ENCODE measurements around the gene SIL1.

SIL1 gene

DNA sequence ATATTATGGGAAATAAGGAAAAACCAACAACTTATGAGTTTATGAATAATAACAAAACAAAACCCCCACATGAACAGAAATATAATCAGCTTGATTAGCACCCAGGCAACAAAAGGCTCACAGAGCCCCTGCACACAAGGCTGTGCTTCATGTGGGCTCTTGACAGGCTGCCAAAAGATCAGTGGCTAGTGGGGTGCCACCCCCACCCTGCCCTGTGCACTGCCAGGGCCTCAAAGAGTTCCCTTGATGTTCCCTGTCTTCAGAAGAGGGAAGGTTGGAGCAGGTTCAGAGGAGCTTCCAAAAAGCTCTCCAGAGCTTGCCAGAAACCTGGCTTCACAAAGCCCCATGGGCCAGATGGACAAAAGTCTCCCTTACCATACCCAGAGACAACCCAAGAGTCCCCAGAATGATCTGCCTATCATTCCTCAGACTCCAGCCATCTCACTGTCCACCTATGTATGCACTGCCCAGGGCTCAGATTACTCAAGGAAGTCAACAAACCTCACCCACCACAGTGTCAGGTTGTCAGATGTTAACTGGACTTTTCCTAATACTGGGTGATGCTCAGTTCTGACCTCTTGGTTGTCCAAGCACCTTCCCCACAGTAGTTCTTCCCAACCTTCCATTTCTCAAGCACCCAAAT, 87.5 kb downstream of the SIL1 start:
- no peak for DNase-seq (ENCODE audit: low read depth in 2 of 2)

DNA sequence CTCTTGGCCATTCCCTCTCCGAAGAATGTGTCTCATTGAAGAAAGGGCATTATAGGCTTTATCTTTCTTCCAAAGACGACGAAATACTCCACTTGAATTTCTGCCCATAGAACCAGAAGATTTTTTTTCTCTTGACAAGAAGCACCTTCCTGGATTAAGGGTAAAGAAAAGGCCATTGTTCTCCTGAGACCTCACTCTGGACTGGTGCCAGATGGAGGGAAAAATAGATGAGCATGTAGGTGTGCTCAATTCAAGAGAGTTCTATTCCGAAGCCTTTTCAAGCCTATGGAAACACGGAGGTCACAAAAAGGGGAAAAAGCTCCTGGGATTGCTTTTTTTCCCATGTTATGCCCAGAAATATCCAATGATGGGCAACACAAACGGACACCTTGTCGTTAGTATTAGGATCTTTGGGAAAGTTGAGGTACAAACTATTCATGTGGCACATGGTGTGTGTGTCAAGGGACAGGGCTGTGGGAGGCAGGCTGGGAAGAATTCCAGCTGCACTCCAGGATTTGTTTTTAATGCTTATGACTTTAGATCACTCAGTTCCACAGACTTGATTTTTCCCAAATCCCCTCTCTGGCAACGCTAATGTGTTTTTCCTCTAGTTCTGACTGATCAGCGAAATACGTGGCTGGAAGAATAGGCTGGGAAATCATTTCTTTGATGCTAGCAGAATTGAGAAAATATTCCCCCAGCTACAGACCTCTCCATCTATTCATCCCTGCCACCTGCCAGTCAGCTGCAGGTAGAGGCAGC, 89.9 kb downstream of the SIL1 start:
- DNase-seq (ENCODE audit: low read depth in 2 of 2): no peak

DNA sequence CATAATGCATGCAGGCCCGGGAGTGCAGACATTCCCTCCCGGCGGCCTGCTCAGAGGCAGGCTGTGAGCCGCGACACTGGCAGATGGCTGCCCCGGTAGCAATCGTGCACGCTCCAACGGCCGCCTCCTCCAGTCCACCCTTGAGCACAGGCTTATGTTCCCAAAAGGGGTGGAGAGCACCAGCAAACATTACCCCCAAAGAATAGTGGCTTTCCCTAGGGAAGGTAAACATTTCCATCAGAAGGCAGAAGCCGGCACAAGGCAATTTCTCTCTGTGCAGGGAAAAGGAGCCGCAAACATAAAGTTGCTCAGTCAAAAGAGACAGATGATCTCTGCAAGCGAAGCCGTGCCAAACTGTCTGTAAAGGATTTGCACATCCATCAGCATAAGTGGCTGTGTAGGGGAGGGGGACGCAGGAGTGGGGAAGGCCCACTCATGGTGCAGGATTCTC, 92.5 kb downstream of the SIL1 start:
- DNase-seq (ENCODE audit: low read depth in 2 of 2): no peak

DNA sequence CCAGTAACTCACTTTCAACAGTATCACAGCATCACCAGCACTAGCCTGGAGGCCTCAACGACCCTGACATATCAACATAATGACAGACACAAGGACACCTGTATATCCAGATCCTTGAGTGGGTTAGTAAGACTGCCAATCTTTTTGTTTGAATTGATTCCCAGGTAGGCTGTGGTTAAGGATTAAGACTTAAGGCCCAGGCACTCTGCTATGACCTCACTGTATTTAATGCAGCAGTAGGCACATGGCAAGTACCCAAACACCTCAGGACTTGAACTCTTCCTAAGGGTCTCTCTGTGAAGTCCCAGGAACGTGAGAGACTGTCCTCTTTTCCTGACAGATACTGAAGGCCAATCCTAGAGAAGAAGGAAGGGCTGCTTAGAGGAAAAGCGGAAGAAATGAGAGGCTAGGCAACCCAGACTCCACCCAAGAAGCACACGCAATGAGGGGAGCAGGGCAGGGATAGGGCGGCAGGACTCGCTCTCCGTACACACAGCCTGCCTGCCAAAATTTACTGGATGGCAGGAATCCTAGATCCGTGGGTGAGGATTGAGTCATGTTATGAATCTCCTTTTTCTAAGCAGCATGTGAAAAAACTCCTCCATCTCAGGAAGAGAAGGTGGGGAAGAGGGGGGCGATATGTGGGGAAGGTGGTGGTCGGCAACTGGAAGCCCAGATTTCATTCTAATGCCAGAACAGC, 93.4 kb downstream of the SIL1 start:
- DNase-seq (ENCODE audit: low read depth in 2 of 2): no peak

DNA sequence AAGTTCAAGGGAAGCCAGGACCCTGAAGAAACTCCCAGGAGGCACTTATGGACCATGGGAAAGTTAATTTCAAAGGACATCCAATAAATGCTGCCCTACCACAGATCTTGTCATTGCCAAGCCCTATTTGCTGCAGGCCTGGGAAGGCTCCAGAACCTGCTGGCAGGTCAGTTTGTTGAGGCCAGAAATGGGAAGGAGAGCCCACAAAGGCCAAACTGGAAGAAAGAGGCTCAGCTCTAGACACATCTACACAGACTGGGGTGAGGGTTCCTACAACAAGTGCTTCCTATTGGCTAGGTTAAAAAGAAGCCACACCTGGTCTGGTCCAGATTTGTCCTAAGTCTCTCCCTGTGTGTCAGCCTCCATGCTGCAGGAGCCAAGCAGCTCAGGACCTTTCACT, 94.4 kb downstream of the SIL1 start:
- no peak for DNase-seq (ENCODE audit: low read depth in 2 of 2)

DNA sequence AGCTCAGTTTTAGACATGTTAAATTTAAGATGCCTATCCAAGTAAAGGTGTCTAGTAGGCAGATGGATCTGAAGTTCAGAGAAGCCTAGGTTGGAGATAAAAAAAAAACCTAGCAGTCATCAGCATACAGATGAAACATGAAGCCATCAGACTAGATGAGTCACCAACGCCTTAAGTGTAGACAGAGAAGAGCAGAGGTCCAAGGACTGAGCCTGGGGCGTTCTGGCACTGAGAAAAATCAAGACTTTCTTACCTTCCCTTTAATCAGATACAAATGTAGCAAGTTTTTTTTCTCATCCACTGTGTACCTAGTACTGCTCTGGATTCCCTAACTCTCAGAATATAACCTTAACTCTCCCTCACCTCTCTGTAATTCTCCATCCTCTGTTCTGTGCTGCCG, 97.3 kb downstream of the SIL1 start:
- DNase-seq (ENCODE audit: low read depth in 2 of 2): no peak

DNA sequence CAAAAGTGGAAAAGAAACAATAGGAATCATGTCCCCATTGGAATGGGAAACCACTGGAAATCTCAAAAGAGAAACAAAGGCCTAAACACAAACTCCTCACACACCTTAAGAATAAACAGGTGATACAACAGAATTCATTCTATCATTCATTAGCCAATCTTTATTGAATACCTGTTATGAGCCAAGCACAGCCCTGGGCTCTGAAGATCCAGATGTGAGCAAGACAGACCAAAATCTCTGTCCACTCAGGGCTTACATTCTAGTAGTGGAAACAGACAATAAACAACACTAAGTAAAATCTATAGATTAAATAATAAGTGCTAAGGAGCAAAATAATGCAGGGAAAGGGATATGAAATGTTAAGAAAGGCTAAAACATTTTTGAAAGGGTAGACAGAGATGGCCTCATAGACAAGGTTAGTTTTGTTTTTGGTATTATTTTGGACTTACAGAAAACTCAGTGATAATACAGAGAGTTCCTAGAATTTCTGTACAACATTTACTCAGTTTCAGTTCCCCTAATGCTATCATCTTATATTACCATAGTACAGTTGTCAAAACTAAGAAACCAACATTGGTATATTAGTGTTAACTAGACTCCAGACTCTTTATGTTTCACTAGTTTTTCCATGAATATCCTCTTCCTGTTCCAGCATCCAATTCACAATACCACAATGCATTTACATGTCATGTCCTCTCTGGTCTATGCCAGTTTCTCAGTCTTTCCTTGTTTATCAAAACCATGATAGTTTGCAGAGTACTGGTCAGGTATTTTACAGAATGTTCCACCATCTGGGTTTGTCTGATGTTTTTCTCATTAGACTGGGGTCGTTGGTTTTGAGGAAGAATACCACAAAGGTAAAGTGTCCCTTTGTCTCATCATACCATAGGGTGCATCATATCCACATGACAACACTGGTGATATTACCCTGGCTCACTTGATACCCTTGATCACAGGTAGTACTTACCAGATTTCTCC, 103.7 kb downstream of the SIL1 start:
- no peak for DNase-seq (ENCODE audit: low read depth in 2 of 2)

DNA sequence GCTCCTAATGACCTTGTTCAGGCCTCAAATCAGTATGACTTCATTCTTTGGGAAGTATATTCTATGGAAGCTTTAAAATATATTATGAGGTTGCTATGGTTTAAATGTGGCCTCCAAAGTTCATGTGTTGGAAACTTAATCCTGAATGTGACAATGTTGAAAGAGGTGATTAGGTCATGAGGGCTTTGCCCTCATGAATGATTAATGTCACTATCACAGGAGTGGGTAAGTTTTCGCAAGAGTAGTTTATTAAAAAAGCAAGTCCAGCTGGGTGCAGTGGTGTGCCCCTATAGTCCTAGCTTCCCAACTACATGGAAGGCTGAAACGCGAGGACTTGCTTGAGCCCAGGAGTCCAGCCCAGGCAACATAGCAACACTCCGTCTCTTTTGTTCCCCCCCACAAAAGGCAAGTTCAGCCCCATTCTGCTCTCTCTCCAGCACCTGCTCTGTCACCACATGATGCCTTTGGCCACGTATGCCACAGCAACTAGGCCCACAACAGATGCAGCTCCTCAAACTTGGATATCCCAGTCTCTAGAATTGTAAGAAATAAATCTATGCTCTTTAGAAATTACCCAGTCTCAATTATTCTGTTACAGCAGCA, 105.3 kb downstream of the SIL1 start:
- no peak for DNase-seq (ENCODE audit: low read depth in 2 of 2)

DNA sequence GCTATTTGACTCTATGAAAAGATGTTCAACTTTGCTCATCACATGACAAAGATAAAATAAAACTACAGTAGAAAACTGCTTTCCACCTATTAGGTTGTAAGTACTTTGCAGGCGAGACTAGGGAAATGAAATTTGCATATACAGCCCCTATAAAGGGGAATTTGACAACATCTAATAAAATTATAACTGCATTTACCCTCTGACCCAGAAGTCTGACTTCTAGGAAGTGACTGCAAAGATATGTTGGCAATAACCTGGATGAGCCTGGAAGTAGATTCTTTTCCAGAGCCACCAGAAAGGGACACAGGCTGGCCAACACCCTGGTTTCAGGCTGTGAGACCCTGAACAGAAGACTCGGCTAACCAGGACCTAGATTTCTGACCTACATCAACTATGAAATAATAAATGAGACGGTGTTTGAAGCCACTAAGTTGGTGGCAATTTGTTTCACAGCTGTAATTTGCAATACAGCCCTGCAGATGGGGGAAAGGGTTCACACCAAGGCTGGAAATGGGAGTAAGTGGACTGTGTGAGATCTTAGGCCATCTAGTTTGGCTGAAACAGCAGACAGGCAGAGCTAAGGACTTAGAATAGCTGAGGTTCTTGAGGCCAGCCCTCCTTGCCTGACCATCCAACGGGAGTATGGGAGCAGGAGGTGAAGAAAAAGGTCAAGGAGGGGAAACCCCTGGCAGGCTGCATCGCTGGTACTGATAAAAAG, 106.6 kb downstream of the SIL1 start:
- no peak for DNase-seq (ENCODE audit: low read depth in 2 of 2)

DNA sequence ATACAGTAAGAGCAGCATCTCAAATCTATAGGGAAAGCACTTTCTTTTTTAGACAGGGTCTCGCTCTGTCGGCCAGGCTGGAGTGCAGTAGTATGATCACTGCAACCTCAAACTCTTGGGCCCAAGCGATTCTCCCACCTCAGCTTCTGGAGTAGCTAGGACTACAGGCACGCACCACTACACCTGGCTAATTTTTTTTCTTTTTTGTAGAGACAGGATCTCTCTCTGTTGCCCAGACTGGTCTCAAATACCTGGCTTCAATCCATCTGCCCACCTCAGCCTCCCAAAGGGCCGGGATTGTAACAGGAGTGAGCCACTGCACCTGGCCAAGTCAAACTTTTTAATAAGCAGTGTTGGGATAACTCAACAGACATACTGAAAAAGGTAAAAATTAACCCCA, 107.6 kb downstream of the SIL1 start:
- DNase-seq (ENCODE audit: low read depth in 2 of 2): no peak

DNA sequence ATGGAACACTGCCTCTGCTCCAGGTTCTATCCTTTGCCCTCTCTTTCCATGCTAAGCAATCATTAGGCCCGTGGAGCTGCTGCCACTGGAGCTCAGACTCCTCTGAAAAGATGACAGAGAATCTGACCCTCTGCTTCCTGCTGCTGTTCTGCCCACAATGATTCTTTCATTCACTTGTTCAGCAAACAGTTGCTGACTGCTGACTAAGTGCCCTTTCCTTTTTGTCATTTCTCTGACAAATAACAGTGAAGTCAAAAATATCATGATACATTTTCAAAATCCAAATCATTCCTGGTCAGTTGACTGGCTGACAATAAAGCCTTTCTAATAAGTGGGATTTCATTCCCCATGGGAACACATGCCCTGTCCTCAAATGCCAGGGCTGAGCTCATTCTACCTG, 110.1 kb downstream of the SIL1 start:
- DNase-seq (ENCODE audit: low read depth in 2 of 2): no peak

DNA sequence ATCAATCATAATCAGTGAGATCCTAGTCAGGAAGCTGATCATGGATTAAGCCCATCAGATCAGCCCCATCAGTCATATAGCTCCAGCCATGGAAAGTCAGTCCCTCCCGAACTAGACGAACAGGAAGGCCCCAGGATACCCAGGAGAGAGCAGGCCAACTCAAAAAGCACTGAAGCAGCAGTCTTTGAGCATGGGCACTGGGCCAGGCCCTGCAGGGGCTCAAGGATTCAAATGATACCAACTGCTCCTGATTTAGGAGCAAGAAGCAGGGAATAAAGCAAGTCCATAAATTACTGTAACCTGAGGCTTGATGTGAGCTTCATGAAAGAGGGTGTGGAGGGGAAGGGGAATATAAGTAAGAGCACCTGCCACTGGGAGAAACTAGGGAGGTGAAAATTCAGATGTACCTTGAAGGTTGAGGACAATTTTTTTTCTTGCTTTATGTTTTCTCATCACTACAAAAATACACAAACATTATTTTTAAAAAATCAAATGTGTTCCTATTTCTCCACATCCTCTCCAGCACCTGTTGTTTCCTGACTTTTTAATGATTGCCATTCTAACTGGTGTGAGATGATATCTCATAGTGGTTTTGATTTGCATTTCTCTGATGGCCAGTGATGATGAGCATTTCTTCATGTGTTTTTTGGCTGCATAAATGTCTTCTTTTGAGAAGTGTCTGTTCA, 115.2 kb downstream of the SIL1 start:
- DNase-seq (ENCODE audit: low read depth in 2 of 2): no peak

DNA sequence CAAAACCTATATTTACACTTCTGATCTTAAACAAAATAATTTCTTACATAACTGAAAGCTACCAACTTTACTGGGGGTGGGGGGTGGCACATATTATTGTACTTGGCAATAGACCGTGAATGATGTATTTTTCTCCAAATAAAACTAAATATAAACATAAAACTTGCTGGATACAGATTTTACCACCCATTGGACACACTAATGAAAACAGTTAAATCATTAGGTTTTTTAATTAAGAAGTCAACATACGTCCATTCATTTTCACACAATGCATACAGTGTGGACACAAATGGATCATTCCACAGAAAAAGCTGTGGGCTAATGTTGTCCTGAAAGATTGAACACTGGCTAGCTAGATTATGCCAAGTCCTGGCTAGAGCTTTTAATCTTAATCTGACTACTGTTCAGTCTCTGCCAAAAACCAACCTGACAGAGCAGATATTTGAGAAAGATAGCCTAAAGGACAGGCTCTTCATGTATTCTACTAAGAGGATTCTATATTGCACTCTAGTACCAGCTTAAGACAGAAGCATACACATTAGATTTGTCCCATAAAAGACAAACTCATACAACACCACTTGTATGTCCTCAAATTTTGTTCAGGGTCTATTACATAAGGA, 118.1 kb downstream of the SIL1 start:
- DNase-seq (ENCODE audit: low read depth in 2 of 2): no peak

DNA sequence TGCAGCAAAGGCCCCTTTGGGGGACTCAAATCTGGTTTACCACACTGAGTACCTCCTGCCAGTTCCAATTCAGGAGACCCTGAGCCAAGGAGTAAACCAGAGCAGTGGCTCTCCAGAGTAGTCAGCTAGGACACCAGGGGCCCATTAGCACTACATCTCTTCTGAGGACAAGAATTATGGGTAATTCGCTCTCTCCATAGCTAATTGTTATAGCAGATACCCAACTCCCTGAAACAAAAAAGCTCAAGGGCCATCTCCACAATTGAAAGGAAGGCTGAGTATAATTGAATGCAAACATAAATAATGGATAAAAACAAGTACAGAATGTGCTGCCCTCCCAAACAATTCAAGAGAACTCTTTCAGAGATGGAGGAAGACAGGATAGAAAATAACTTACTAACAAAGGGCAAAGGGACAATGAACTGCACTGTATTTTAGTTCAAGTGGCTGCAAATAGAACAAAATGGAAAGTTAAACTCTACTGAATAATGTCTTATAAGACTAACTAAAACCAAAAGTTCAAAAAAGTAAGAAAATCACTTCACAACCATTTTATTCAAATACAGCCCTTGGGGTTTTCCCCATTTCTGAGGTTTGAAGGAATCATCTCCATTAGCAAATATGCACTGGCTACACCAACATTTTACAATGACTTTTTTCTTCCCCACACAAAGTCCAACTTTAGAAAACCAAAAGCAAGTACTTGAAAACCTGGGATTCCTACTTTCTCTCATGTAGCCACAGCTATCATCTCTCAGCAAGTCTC, 118.8 kb downstream of the SIL1 start:
- no peak for DNase-seq (ENCODE audit: low read depth in 2 of 2)

DNA sequence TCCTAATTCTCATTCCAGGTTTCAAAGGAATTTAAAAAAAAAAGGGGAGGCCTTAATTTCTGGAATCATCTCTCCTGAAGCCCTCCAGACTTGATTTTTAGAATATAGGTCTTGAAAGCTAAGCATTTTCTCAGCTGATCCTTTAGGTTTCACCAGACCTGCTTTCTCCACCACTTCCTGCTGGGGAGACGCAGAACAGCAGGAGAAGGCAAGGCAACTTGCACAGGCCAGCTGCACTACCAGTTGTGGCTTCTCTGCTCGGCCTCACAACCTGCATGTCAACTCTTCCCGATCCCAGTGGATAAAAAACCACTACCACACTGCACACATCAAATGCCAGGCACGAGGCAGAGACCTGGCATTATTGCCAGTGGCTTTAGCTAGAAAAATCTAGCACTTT, 119.8 kb downstream of the SIL1 start:
- DNase-seq (ENCODE audit: low read depth in 2 of 2): no peak

DNA sequence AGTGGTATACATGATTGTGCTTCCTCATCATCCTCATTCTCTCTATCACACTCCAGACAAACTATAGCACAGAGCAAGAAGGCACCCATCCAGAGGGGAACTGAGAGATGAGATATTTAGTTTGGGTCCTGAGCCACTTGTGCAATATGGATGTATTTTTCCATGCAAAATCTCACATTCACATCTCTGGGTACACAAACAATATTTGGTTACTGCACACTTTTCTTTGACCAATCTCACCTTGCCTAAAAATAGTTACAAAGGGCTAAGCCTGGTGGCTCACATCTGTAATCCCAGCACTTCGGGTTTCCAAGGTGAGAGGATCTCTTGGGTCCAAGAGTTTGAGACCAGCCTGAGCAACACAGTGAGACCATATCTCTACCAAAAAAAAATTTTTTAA, 120.3 kb downstream of the SIL1 start:
- DNase-seq (ENCODE audit: low read depth in 2 of 2): no peak

DNA sequence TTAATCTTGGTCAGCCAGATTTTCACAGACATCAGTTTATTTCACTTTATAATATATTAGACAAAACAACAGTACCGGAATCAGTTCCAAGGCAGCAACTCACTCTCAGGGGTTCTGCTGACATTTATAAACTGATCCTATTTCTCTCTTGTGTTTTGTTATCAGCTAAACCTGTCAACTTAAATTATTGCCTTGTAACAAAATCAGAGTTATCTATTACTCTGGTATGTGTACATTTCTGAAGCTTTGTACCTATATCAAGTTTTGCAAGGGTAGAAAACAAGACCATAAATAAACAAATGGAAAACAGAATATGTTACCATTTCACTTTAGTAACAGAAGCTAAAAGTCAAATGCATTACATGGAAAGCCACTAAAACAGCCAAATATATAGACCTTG, 122.1 kb downstream of the SIL1 start:
- no peak for DNase-seq (ENCODE audit: low read depth in 2 of 2)

DNA sequence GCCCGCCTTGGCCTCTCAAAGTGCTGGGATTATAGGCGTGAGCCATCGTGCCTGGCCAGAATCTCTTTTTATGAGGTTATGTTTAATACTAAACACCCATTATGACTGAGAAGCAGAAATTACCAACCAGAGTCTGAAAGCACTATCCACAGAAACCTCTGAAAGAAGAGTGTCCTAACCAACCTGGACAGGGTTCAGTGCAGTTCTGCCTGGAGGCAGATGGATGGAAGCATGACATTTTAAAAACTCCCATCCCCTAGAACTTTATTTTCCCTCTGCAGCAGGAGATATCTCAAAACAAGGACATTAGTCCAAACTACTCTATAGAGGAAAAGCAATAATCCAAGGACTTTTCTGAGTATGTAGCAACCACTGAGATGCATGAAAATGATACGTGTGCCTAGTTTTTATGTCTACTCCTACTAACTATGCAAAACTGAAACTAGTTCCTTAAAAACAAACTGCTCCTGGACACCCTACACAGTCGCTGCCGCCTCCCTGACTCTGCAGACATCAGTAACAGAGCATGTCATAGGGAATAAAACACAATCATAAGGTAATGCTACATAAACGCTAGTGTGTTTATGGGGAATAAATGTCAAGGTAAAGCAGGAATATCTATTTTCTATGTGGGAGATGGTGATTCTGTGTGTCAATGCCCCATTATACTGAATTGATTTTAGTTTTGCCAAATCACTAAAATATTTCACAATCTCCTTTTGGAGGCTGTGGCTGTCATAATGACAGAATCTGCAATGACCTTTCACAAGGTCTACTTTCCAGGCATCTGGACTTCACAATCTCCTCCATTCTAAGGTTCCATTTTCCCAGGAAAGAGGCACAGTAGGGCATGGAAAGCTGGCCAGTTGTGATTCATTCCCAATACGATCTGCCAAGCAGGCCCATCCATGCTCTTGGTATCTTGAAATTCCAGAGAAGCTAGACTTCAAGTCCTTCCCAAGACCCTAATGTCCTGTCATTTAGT, 122.8 kb downstream of the SIL1 start:
- DNase-seq (ENCODE audit: low read depth in 2 of 2): no peak
